HS-5 (cell line): ENCODE measurements around the gene BAG5.

ENCODE experiments used
- DNase-seq: peaks from one replicate; pipeline ENCODE4 v3.0.0-alpha.2; 2012; ENCODE audit warnings: low read depth

The BAG5 gene

DNA sequence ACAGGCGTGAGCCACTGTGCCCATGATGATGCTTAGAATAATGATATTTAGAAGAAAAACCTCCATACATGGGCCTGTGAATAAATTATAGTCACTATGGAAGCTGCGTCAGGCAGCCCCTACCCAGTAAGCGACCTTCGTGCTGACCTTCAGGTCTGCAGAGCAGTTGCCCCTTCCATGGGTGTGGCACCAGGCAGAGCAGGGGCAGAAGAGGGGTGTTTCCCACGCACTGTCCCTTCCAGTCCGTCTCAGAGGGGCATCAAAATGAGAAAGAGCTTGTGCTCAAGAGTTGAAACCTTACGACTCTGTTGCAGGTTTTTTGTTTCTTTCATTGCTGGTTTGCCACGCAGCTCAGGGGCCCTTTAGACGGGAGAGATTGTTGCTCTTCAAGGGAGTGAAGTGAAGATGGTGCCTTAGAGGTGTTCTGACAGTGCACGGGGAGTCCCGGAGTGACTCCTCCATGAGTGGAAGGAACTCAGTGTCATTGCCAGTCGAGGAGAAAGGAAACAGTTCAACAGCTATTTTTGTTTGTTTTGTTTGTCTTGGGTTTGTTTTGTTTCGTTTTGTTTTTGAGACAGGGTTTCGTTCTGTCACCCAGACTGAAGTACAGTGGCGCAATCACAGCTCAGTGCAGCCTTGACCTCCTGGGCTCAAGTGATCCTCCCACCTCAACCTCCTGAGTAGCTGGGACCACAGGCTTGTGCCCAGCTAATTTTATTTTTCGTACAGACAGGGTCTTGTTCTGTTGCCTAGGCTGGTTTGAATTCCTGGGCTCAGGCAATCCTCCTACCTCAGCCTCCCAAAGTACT lies 53.7 kb downstream of the BAG5 start:
- DNase-seq: no peak

- no peak for DNase-seq
Measured at GRCh38 chr14:103507751-103508150, 54.7 kb downstream of the BAG5 start.
